SK-N-SH (cell line): ENCODE measurements around the gene SRP19. TPM values are rescaled to one million over a fixed set of nuclear protein-coding genes. Genes with fewer than 3 reads are reported as not detected.

Experiments used
- CTCF ChIA-PET: fragments of 300-600, 350-600 bp; formaldehyde crosslinking; extraction: SDS; loops from one replicate; lab custom pipeline; 2021; lab: Yijun Ruan, JAX
- POLR2A ChIA-PET: fragments of 350-600 bp; sonication (Branson Sonifier 250); formaldehyde crosslinking; extraction: SDS; loops from one replicate; lab custom pipeline; 2020; ENCODE audit warnings: antibody characterized with exemption, inconsistent platforms; lab: Yijun Ruan, JAX
- DNase-seq: peaks from one replicate; pipeline ENCODE4 v3.0.0; 2012
- H2AFZ ChIP-seq: fragments of 200-600 bp; sonication (generic); 2 replicates; pipeline ENCODE4 v1.8.1; 2016; ENCODE audit warnings: antibody characterized with exemption, mild to moderate bottlenecking, low read depth
- H3F3A ChIP-seq: fragments of 200-600 bp; sonication (generic); replicated peaks from 2 replicates; pipeline ENCODE3; 2016; ENCODE audit warnings: antibody characterized with exemption, mild to moderate bottlenecking; ENCODE audit not compliant: insufficient read depth
- H3K27ac ChIP-seq, 2 experiments: fragments of 200-500 bp in 1 of 2; fragments of 200-600 bp in 1 of 2; sonication (Bioruptor generic) in 1 of 2; sonication (generic), shearing (Covaris generic) in 1 of 2; 2 replicates each; pipeline versions ENCODE4 v1.5.1 to v1.6.1; 2014 to 2016; ENCODE audit warnings: low read depth in 2 of 2, inconsistent platforms in 1 of 2, low read length in 1 of 2, mild to moderate bottlenecking in 1 of 2, mixed read lengths in 1 of 2
- H3K27me3 ChIP-seq: fragments of 200-600 bp; sonication (generic), shearing (Covaris generic); 2 replicates; pipeline ENCODE4 v1.6.1; 2016; ENCODE audit warnings: mixed run types; ENCODE audit not compliant: insufficient read depth
- H3K36me3 ChIP-seq, 2 experiments: fragments of 200-500 bp in 1 of 2; fragments of 200-600 bp in 1 of 2; sonication (Bioruptor generic) in 1 of 2; sonication (generic) in 1 of 2; replicated peaks in 1 of 2; 2 replicates each; pipeline versions ENCODE3 to v1.5.1; 2014 to 2016; ENCODE audit warnings: low read length in 1 of 2, mild to moderate bottlenecking in 1 of 2; ENCODE audit not compliant: insufficient read depth in 2 of 2, control insufficient read depth in 1 of 2
- H3K4me1 ChIP-seq, 2 experiments: fragments of 200-500 bp in 1 of 2; fragments of 200-600 bp in 1 of 2; sonication (Bioruptor generic) in 1 of 2; sonication (generic), shearing (Covaris generic) in 1 of 2; 2 replicates each; pipeline versions ENCODE4 v1.5.1 to v1.6.1; 2014 to 2016; ENCODE audit warnings: low read depth in 1 of 2, low read length in 1 of 2, mixed run types in 1 of 2; ENCODE audit not compliant: insufficient read depth in 2 of 2, control insufficient read depth in 1 of 2
- H3K4me2 ChIP-seq: fragments of 200-600 bp; sonication (generic), shearing (Covaris generic); 2 replicates; pipeline ENCODE4 v1.6.1; 2017; ENCODE audit warnings: mixed run types
- H3K4me3 ChIP-seq, 2 experiments: fragments of 200-500 bp in 1 of 2; fragments of 200-600 bp in 1 of 2; sonication (Bioruptor generic) in 1 of 2; sonication (generic), shearing (Covaris generic) in 1 of 2; 2 replicates each; pipeline versions ENCODE4 v1.5.1 to v1.8.1; 2014 to 2016; ENCODE audit warnings: low read depth in 2 of 2, inconsistent platforms in 1 of 2, low read length in 1 of 2, mild to moderate bottlenecking in 1 of 2, mixed read lengths in 1 of 2, moderate library complexity in 1 of 2
- H3K79me2 ChIP-seq: fragments of 200-600 bp; sonication (generic); 2 replicates; pipeline ENCODE4 v1.8.1; 2017; ENCODE audit warnings: mild to moderate bottlenecking; ENCODE audit not compliant: insufficient read depth
- H3K9ac ChIP-seq: fragments of 200-600 bp; sonication (generic); 2 replicates; pipeline ENCODE4 v1.6.1; 2017; ENCODE audit warnings: mixed run types
- H3K9me2 ChIP-seq: fragments of 200-600 bp; sonication (generic); 2 replicates; pipeline ENCODE4 v1.6.1; 2017; ENCODE audit warnings: mixed run types
- H3K9me3 ChIP-seq: fragments of 200-600 bp; sonication (generic); 2 replicates; pipeline ENCODE4 v1.6.1; 2017; ENCODE audit warnings: mixed run types, mild to moderate bottlenecking, moderate library complexity
- H4K20me1 ChIP-seq: fragments of 200-600 bp; sonication (generic); 2 replicates; pipeline ENCODE4 v1.6.1; 2017; ENCODE audit warnings: mild to moderate bottlenecking, mixed run types; ENCODE audit not compliant: insufficient read depth
- CTCF ChIP-seq: fragments of 200-600 bp; sonication (generic); IDR thresholded peaks from 2 replicates; pipeline ENCODE4 v1.6.1; 2017; ENCODE audit warnings: antibody characterized with exemption, mild to moderate bottlenecking, moderate library complexity
- EP300 ChIP-seq, 2 experiments: IDR thresholded peaks; 2 replicates each; pipeline versions ENCODE4 v1.4.0 to v1.6.1; 2012; ENCODE audit warnings: borderline replicate concordance in 1 of 2, low read depth in 1 of 2, low read length in 1 of 2
- EZH2phosphoT487 ChIP-seq: fragments of 200-600 bp; sonication (generic); IDR thresholded peaks from 2 replicates; pipeline ENCODE4 v1.6.1; 2017; ENCODE audit warnings: low read depth, mixed run types, mild to moderate bottlenecking, antibody characterized with exemption, moderate library complexity, borderline replicate concordance
- FOSL2 ChIP-seq: IDR thresholded peaks from 2 replicates; pipeline ENCODE4 v1.4.0; 2012; ENCODE audit warnings: low read depth, mild to moderate bottlenecking, moderate library complexity, borderline replicate concordance
- IRF3 ChIP-seq: fragments of 150-350 bp; IDR thresholded peaks from 2 replicates; pipeline ENCODE4 v1.6.1; 2016; ENCODE audit warnings: mild to moderate bottlenecking, low read depth, low read length
- JUND ChIP-seq: IDR thresholded peaks from 2 replicates; pipeline ENCODE4 v1.4.0; 2012
- MAX ChIP-seq: IDR thresholded peaks from 2 replicates; pipeline ENCODE4 v1.4.0; 2012; ENCODE audit warnings: low read depth
- MEF2A ChIP-seq: IDR thresholded peaks from 2 replicates; pipeline ENCODE4 v1.4.0; 2012; ENCODE audit warnings: low read depth, borderline replicate concordance
- POLR2AphosphoS5 ChIP-seq: IDR thresholded peaks from 2 replicates; pipeline ENCODE4 v1.6.1; 2012; ENCODE audit warnings: low read depth, low read length
- RXRA ChIP-seq: IDR thresholded peaks from 2 replicates; pipeline ENCODE4 v1.4.0; 2012; ENCODE audit warnings: low read depth, mild to moderate bottlenecking, borderline replicate concordance
- WGBS: methylation state at CpG from one replicate; pipeline ENCODE4 v1.1.6; 2017; ENCODE audit warnings: low lambda C conversion rate; 5-methylcytosine and 5-hydroxymethylcytosine counted together
- polyA plus RNA-seq, 3 experiments: library from polyadenylated mRNA; depleted of rRNA; stranded (reverse); fragments of >200 nt; gene quantifications; 2 replicates each; pipeline ENCODE4 v1.2.3, GENCODE V29; 2012

Gene SRP19
- polyA plus RNA-seq, 1 of the 3 experiments (the other 2 are of a cell fraction): 46.4 TPM

- no peak for TF ChIP-seq IRF3
Measured at GRCh38 chr5:112915831-112916230, 54.7 kb downstream of the SRP19 start (continued).

- peaks cover 13 to 18% of the 10 kb centered on the region in 2 experiments; a peak in 3 of 4 replicates for H3K4me1 ChIP-seq
- peak; percentile 37 for DNase-seq
- H3K9ac ChIP-seq: no peak overlapping the region
- peaks cover 6% of the 10 kb centered on the region for H4K20me1 ChIP-seq
- peaks cover 71% of the 10 kb centered on the region for H3K79me2 ChIP-seq
- no peaks in the 10 kb centered on the region for H3K27me3 ChIP-seq
- H3K9me2 ChIP-seq: no peaks in the 10 kb centered on the region
- ChIA-PET CTCF (interaction anchor here (1.1 kb wide), 1 partner anchor 688 kb away, joined by 3 read pairs; no protein-coding TSS in a partner anchor), POLR2A (no interaction called here)
- peaks cover 20% of the 10 kb centered on the region for H3F3A ChIP-seq
- no peak overlapping the region for H3K4me2 ChIP-seq
- 96% methylated on average over 2 of the region's 2 CpGs for WGBS
- H2AFZ ChIP-seq: no peak overlapping the region
- no peak overlapping the region for H3K27ac ChIP-seq
- H3K4me3 ChIP-seq: no peak overlapping the region
- peaks cover 41 to 42% of the 10 kb centered on the region in 2 experiments for H3K36me3 ChIP-seq
- TF ChIP-seq RXRA (no peak), CTCF (peak; percentile 43), EZH2phosphoT487 (no peak), MAX (no peak)
- H3K9me3 ChIP-seq: no peaks in the 10 kb centered on the region
Measured at GRCh38 chr5:112917453-112917995, 56.4 kb downstream of the SRP19 start.

- WGBS: 90% methylated on average over 2 of the region's 3 CpGs
- Histone ChIP-seq H3K36me3 (peaks cover 39 to 41% of the 10 kb centered on the region in 2 experiments), H3K27ac (no peak overlapping the region), H3F3A (peaks cover 20% of the 10 kb centered on the region), H3K27me3 (no peaks in the 10 kb centered on the region), H2AFZ (no peak overlapping the region), H3K4me1 (peaks cover 15 to 18% of the 10 kb centered on the region in 2 experiments; a peak in 3 of 4 replicates), H3K9me3 (no peaks in the 10 kb centered on the region), H3K9ac (no peak overlapping the region), H4K20me1 (peaks cover 6% of the 10 kb centered on the region), H3K79me2 (peaks cover 65% of the 10 kb centered on the region), H3K4me2 (0 out of 2 replicates have a peak overlapping the region, but pooled peaks have one; percentile 12), H3K9me2 (no peaks in the 10 kb centered on the region), H3K4me3 (no peak overlapping the region)
- DNase-seq: no peak
- CTCF ChIA-PET: interaction anchor here (0.6 kb wide), 1 partner anchor 345 kb away, joined by 3 read pairs; no protein-coding TSS in a partner anchor
- POLR2A ChIA-PET: interaction anchor here (1.0 kb wide), 1 partner anchor 58 kb away, joined by 4 read pairs; the partner anchor contains the start of gene DCP2
- TF ChIP-seq FOSL2 (no peak), MEF2A (no peak), JUND (no peak), EP300 (IDR thresholded peaks at IDR 0.05; ENCODE audit: borderline replicate concordance in 1 of 2, low read depth in 1 of 2, low read length in 1 of 2) (no peak), POLR2AphosphoS5 (no peak)
Measured at GRCh38 chr5:112918136-112918535, 57.0 kb downstream of the SRP19 start.
